ENCODE results near the gene CTSH.
A peak's percentile ranks its signal among the peaks of the same experiment; 100 is the strongest.

The CTSH gene

DNA sequence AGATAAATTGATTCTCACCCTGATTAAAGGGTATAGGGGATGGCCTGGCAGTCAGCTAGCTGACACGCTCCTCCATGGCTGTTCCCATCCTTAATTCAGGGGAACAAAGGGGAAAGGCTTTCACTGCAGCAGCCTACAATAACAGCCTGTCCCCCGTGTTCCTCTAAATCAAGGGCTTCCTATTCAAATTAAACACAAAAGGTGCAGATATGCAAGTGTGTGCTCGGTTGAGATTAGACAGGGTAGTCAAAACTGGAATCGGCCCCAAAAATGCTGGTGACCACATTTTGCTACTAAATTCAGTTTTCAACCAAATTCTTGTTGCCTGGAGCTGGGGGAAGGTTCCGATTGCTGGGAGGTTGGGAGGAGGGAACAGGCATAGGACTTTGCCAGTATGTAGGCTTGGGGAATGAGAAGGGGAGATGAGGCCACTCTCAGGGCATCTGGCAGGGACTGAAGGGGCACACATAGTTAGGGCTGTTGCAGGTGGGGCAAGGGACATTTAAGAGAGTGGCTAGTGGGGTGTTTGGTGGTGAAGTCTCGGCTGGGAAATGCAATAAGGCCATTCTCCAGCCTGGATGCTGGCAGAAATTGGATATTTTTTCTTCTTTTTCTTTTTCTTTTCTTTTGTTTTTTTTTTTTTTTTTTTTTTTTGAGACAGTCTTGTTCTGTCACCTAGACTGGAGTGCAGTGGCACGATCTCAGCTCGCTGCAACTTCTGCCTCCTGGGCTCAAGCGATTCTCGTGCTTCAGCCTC lies 32.9 kb upstream of the CTSH start:
- DNase-seq, result no peak

DNA sequence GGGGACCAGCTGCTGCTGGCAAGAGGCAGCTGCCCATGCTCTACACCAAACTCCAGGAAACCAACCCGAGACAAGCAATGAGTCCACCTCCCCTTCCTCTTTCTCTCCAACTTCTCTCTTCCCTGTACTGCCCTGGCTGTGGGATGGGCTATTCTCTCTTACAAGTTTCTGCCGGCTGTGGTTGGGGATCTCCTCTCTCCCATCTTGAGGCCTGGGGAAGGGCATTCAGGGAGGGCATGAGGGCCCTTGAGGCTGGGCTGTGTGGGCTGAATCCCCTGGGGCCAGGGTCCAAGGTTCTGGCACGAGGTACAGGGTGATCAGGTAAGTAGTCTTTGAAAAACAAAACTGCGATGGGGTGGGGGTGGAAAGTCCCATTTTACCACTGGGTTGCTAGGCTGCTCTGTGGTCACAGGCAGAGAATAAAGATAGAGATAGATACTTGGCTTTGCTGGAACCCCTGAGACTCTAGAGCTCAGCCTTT lies 32.3 kb upstream of the CTSH start:
- DNase-seq, result no peak

DNA sequence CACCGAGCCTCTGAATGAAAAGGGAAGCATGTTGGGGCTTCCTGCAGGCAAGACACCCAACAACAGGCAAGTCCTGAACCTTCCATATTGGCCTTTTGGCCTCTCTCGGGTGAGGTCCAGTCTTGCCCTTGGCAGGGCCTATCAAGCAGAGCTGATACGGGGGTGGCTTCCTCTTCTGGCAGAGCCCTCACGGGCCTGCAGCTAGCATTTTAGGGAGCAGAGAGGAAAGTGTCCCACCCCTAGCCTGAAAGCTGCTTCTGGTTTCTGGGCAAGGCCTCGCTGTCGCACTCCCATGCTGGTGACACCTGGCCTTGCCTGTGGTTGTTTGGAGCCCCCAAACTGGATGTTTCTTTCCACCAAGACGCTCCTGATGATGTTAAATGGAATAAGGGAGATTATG lies 31.8 kb upstream of the CTSH start:
- DNase-seq, result no peak

DNA sequence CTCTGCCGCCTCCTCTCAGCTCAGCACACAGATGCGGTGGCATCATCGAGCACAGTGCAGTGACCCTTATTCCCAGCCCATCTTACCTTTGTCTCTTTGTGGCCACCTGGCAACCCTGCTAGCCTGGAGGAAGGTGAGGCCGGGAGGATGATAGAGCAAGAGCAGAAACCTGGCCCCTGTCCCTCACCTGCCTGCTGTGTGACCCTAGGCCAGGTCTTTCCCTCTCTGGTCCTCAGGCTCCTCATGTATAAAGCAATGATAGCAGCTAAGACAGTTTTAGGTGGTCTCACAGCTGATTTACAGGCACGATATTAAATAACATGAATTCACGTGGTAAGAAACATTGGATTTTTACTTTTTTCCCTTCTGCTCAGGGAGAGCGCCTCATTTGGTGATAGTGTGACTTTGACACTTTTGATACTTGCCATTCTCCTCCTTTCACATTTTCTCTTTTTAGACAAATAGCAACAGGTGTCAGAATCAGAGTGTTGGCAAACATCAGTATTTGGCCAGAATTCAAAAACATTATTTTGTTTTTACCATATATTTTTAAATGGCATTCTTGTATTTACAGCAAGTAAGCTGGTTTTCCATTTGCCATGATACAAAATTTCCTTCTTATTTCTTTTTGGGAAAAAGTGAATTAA lies 29.5 kb upstream of the CTSH start:
- no peak for DNase-seq

DNA sequence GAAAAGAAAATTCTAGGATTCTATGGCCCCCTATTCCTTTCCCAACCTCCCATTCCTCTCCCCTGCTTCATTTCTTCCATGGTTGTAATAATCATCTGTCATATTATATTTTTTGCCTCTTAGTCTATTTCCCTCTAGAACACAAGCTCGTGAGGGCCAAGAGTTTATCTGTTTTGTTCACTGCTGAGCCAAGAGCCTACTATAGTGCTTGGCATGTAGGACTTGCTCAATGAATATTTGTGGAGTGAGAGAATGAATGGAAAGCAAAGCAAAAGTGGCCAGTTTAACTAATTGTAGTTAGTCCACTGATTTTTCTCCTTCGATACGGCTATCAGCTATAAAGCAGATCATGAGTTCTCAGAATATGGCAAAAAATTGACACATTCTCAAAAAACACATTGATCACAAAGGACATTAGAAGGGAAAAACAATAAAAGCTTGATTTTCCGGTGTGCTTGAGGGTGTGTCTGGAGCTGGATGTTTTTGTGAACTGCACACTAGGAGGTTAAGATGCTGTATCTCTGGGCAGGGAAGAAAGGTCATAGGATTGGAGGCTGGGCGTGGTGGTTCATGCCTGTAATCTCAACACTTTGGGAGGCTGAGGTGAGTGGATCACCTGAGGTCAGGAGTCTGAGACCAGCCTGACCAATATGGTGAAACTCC lies 25.0 kb upstream of the CTSH start:
- DNase-seq, result no peak

DNA sequence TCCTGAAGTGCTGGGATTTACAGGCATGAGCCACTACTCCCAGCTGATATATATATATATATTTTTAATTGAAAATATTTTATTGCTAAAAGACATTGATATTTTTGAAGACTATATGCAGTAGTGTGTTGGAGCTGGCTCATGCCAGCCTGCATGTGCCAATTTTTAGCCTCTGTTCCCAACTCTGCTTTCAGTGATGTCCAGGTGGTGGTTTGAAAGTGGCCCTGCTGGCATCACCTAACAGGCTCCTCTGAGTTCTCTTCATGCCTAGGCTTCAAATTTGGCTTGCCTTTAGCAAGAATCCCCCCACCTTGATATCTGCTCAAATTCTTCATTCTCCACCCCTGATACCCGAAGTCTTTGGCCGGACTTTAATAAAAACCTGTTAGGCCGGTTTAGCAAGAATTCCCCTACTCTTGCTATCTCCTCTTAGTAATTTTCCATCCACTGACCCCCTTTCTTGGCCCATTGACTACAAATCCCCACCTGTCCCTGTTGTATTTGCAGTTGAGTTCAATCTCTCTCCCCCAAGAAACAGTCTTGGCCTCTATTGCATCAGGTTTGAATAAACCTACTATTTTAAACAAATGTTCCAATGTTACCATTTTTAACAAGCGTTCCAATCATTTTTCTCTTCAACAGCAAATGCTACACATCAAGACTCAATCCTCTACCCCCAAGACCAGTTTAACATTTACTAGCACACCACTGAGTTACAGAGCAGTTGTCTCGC lies 23.9 kb upstream of the CTSH start:
- DNase-seq, result no peak

DNA sequence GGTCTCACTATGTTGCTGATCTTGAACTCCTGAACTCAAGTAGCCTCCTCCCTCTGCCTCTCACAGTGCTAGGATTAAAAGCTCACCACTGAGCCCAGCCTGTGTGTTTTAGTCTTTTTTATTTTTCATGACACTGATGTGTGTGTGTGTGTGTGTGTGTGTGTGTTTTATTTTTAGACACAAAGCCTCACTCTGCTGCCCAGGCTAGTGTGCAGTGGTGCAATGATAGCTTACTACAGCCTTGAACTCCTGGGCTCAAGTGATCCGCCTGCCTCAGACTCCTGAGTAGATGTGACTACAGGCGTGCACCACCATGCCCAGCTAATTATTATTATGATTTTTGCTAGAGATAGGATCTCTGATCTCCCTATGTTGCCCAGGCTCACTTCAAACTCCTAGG lies 23.3 kb upstream of the CTSH start:
- DNase-seq, result no peak

DNA sequence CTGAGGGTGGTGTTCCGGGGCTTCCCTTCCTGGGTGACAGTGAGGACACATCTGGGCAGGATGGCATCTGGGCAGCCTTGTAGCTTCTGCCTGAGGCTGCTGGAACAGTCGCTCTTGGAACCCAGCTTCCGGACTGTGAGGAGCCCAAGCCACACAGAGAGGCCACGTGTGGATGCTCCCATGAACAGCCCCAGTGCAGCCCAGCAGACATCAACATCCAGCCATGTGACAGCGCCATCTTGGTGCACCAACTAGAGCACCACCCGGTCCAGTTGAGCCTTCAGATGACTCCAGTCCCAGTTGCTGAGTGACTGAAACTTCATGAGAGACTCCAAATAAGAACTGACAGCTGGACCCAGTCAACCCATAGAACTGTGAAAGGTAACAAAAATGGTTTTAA lies 15.5 kb upstream of the CTSH start:
- DNase-seq, result no peak

DNA sequence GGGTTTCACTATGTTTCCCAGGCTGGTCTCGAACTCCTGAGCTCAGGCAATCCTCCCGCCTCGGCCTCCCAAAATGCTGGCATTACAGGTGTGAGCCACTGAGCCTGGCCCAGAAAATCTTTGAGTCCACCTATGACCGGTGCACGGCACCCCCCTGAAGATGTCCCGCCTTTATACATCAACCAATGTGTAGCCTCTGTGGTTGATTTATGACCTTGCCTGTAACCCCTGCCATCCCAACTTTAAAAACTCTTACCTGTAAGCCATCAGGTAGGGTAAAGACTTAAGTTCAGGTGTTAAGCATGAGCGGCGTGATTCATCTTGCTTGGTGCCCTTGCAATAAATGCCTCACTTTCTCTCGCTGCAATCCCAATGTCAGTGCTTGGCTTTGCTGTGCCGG lies 14.5 kb upstream of the CTSH start:
- no peak for DNase-seq

DNA sequence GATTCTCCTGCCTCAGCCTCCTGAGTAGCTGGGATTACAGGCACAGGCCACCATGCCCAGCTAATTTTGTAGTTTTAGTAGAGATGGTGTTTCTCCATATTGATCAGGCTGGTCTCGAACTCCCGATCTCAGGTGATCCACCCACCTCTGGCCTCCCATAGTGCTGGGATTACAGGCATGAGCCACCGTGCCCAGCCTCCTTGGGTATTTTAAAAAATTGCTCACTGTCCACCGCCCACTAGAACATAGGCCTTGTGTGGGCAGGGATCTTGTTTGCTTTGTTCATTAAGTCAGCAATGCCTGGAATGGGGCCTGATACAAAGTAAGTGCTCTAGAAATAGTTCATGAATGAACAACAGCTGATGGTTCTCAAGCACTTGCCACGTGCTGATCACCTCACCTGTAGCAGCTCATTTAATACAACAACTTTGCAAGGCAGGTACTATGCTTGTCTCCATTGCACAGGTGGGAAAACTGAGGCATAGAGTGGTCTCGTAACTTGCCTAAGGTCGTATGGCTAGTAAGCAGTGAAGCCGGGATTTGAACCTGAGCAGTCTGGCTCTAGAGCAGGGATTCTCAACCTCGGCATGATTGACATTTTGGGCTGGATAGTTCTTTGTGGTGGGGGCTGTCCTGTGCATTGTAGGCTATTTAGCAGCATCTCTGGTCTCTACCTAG lies 12.7 kb upstream of the CTSH start:
- DNase-seq, result no peak

DNA sequence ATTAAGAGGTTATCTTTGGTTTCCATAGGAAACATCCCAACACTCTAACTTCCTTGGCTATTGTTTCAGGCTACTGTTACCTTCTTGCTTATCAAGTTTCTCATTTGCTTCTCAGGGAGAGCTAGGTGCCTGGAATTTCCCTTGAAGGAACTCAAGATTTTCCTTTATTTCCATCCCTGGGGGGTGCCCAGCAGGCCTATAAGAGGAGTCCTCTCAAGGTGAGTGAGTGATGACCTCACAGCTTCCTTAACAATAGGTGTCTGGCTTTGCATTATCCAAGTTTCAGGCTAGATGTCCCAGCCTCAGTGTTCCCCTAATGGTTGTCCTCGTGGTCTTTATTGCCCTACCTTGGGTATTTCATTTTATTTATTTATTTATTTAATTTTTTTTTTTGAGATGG lies 12.1 kb upstream of the CTSH start:
- no peak for DNase-seq

DNA sequence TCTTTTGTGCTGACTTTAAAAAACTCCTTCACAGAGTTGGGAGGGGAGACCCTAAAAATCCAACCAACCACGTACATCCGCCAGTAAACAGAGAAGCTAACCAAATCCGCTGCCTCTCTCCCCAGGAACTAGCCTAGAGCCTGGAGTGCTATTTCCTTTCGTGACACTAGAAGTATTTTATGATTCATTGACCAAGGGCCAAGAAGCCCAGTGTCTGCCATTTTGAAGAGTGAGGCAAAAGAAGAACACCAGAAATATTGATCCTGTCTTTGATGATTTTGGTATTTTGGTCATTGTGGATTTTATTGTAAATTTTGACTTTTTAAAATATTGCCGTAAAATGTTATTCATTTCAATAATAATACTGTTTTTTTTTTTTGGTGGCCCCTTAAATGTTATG lies 10.5 kb upstream of the CTSH start:
- no peak for DNase-seq

DNA sequence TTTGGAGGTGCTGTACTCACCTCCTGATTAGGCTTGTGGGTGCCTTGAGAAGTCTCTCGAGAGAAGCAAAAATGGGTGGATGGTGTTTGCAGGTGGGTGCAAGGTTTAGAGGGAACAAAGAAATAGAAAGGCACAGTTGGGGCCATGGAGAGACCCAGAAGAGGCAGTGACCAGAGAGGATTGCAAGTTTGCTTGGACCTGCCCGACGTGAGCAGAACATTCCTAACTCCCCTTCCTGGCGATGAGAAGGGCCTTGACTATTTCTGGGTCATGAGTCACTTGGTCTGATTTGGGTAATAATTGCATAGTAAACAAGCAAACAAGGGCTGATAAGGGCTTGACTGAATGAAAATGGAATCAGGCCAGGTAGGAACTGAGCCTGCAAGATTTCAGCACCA lies 7.0 kb upstream of the CTSH start:
- no peak for DNase-seq

DNA sequence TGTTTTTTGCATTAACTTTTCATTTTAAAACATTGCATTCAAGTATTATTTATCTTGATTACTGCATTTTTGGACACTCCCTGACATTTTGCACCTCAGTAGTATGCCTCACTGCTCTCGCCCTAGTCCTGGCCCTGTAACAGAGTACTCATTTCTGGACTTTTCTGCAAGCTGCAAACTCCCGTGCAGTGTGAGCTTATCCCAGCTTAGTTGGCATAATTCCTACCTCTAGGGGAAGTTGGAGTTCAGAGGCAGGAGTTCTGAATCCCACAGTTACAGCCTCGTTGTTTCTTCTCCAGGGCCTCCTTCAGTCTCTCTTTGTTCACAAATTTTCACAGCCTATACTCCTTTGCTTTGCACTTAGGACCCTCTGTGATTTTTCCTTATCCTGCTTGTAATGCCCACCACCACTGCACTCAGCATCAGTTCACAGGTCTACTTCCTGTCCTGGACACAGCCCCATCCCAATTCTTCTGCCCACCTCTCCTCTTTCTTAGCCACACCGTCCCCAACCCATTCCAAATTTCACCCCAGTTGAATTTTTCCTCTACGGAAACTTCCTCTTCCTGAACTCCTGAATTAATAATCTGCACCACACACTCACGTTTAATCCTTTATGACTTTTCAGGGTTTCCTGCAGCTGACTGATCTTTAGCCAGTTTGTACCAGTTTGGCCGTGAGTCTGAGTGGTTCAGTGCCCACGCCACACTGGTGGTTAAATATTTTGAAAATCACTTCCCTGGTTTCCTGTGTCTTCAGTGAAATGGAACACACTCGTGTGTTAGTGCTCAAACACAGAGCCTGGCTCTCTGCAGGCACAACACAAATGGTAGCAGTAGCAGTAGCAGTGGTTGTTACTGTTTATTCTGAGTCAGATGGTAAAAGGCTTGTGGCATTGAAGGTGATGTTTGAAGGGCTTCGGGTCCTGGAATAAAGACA lies 6.3 kb upstream of the CTSH start:
- no peak for DNase-seq

DNA sequence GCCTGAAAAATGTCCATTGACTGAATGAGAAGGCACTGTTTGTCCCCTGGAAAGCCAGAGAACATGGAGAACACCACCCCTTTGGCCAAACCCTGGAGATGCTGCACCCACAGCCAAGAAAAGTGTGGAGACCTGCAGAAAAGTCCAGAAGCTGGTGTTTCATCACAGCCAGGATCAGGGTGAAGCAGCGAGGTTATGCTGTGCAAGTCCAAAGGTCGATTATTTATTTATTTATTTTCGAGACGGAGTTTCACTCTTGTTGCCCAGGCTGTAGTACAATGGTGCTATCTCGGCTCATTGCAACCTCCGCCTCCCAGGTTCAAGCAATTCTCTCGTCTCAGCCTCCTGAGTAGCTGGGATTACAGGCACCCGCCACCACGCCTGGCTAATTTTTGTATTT lies 5.5 kb upstream of the CTSH start:
- DNase-seq, result no peak

DNA sequence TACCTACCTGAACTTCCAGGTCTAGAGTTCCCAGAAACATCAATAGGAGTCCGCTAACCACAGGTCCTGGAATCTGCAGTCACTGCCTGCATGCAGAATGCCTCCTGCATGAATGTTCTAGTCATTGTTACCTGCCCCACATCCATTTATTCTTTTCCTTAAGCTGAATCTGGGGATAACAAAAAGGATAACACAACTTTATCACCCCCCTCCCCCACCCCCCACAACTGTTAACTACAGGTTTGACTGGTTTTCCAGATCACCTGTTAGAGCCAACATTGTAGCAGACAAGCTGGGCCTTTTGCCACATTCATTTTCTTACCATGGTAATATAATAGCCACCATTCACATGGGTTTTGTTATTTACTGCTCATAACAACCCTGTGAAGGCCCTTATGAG lies 4.6 kb upstream of the CTSH start:
- DNase-seq, result no peak

DNA sequence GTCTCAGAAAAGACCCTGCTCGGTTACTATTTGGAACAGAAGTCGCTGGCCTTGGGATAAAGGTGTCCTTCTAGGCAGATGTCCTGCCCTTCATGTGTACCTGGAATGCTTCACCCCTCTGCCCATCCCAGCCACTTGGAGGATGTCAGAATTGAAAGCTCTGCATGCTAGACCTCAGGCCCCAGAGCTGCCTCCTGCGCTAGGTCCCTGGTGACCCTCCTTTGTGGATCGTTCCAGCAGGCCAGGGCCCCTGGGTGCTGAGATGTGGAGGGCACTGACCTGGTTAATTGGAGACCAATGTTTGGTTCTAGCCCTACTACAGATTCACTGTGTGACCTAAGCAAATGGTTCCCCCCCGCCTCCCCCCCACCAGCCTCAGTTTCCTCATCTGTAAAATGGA lies 2.7 kb upstream of the CTSH start:
- DNase-seq, result no peak

DNA sequence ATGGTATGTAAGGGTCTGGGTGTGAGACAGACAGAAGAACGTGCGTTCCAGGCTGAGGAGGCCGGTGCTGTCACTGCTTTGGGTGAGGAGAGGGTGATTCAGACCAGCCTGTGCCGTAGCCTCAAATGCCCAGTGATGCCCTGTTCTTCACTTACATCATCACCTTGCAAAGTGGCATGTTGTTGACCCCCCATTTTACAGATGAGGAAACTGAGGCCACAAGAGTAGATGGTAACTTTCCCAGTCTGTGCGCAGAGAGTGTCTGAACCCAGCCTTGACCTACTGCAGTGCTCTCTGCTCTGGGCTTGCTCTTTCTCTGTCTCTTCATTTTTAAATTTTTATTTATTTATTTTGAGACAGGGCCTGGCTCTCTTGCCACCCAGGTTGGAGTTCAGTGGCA lies 1.6 kb upstream of the CTSH start:
- DNase-seq, result no peak

DNA sequence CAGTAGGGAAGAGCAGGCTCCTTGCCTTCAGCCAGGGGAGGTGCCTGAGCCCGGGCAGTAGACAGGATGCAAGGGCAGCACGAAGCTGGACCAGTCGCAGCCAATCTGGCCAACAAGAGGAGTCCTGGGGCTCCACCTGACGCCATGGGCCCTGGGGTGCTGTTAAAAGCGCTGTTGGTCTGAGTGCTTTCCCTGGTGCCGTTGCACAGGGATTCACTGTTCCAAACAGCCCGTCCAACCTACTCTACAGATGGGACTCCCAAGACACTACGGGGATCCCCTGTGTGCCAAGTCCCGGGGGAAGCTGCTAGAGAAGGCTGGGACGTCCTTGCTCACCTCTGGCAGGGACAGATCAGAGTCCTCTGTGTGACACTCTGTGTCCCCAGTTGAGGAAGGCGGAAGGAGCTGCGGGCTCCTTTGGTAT lies 632 bp downstream of the CTSH start:
- DNase-seq, result no peak

DNA sequence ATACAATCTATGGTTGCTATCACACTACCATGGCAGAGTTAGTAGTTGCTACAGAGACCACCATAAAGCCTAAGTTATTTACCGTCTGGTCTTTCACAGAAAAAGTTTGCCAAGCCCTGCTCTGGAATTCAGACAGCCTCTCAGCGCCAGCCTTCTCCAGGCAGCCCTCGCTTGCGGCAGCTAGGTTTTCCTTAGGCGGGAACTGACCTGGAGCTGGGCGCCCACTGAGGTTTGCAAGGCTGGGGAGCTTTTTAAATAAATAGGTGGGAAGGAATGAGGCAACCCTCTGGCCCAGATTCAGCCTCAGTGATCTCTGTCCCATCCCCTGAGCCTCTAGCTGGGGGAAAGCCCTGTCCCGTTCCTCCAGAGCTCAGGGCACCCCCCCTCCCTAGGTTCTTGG lies 1.2 kb downstream of the CTSH start:
- peak; percentile 72 for DNase-seq

DNA sequence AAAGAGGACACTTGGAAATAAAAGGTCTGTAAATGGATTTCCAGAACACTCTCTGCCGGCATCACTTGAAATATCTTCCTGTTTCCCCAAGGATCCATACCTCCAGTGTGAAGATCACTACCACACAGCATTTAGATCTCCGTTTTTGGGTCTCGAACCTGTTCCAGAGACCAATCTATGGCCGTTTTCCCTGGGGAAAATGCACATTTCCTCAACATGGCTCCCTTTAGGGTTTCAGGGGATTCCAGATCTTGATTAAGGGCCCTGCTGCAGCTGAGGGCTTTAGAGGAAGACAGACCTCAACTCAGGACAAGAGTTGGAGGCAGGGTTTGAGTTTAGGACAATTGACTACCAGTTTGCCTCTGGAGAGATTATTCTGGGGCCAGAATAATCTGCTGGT lies 2.1 kb downstream of the CTSH start:
- no peak for DNase-seq
